ENCODE measurements around the gene AEBP2.
"Not testable (repeated sequence)": the region's sequence is repeated elsewhere in the genome, so short reads cannot be mapped to it uniquely, and the experiment has no call there.

Gene AEBP2

DNA sequence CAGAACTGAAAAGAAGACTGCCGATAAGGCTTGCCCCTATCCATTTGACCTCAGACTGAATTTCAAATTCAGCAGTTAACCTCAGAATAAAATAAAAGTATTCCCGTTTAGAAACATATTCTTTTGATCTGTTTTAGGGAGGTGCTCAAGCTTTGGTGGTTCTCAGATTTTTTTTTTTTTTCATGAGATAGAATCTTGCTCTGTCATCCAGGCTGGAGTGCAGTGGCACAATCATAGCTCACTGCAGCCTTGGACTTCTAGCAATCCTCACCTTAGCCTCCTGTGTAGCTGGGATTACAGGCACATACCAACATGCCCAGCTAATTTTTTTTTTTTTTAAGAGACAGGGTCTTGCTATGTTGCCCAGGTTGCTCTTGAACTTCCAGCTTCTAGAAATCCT lies 15.5 kb downstream of the AEBP2 start:
- Histone ChIP-seq H3K27ac (ENCODE audit: low read depth, low read length) (no peak overlapping the region), H3K9ac (ENCODE audit: low read depth in 1 of 2, low read length in 2 of 2) (no peak overlapping the region), H3K27me3 (ENCODE audit: control insufficient read depth in 1 of 2, insufficient read depth in 2 of 2, low read length in 2 of 2) (no peaks in the 10 kb centered on the region), H3K36me3 (ENCODE audit: control insufficient read depth in 1 of 2, insufficient read depth in 2 of 2, low read length in 2 of 2) (peaks cover 0 to 13% of the 10 kb centered on the region in 2 donors), H3K4me3 (ENCODE audit: low read depth in 1 of 2, low read length in 2 of 2) (no peak overlapping the region), H3K9me3 (ENCODE audit: control insufficient read depth in 1 of 2, low read length in 2 of 2) (no peaks in the 10 kb centered on the region), H3K4me1 (ENCODE audit: control insufficient read depth in 1 of 2, insufficient read depth in 2 of 2, low read length in 2 of 2) (peaks cover 0 to 4% of the 10 kb centered on the region in 2 donors)

DNA sequence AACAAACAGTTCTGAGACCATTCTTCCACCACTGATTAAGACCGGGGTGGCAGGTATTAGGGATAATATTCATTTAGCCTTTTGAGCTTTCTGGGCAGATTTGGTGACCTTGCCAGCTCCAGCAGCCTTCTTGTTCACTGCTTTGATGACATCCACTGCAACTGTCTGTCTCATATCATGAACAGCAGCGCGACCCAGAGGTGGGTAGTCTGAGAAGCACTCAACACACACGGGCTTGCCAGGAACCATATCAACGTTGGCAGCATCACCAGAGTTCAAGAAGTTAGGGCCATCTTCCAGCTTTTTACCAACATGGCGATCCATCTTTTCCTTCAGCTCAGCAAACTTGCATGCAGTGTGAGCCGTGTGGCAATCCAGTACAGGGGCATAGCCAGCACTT lies 16.9 kb downstream of the AEBP2 start:
- no peak overlapping the region for H3K27ac ChIP-seq (ENCODE audit: low read depth, low read length)
- peaks cover 0 to 4% of the 10 kb centered on the region in 2 donors for H3K4me1 ChIP-seq (ENCODE audit: control insufficient read depth in 1 of 2, insufficient read depth in 2 of 2, low read length in 2 of 2)
- no peak overlapping the region for H3K9ac ChIP-seq (ENCODE audit: low read depth in 1 of 2, low read length in 2 of 2)
- peaks cover 0 to 13% of the 10 kb centered on the region in 2 donors for H3K36me3 ChIP-seq (ENCODE audit: control insufficient read depth in 1 of 2, insufficient read depth in 2 of 2, low read length in 2 of 2)
- H3K4me3 ChIP-seq (ENCODE audit: low read depth in 1 of 2, low read length in 2 of 2) = no peak overlapping the region
- no peaks in the 10 kb centered on the region for H3K27me3 ChIP-seq (ENCODE audit: control insufficient read depth in 1 of 2, insufficient read depth in 2 of 2, low read length in 2 of 2)
- no peaks in the 10 kb centered on the region for H3K9me3 ChIP-seq (ENCODE audit: control insufficient read depth in 1 of 2, low read length in 2 of 2)

DNA sequence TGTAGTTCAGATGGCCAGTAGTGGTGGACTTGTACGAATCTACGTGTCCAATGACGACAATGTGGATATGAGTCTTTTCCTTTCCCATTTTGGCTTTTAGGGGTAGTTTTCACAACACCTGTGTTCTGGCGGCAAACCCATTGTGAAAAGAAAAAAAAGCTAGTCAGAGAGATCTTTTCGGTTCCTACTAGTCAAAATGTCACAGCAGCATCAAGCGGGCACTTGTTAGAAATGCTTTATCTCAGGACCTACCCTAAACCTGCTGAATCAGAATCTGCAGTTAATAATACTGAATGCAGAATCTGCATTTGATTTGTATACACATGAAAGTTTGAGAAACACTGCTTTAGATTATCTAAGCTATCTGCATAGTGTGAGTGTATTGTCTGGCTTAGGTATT lies 18.3 kb downstream of the AEBP2 start:
- Histone ChIP-seq H3K4me3 (ENCODE audit: low read depth in 1 of 2, low read length in 2 of 2) (no peak overlapping the region), H3K36me3 (ENCODE audit: control insufficient read depth in 1 of 2, insufficient read depth in 2 of 2, low read length in 2 of 2) (peaks cover 0 to 13% of the 10 kb centered on the region in 2 donors), H3K27me3 (ENCODE audit: control insufficient read depth in 1 of 2, insufficient read depth in 2 of 2, low read length in 2 of 2) (no peaks in the 10 kb centered on the region), H3K9me3 (ENCODE audit: control insufficient read depth in 1 of 2, low read length in 2 of 2) (no peaks in the 10 kb centered on the region), H3K4me1 (ENCODE audit: control insufficient read depth in 1 of 2, insufficient read depth in 2 of 2, low read length in 2 of 2) (peaks cover 0 to 4% of the 10 kb centered on the region in 2 donors), H3K27ac (ENCODE audit: low read depth, low read length) (no peak overlapping the region), H3K9ac (ENCODE audit: low read depth in 1 of 2, low read length in 2 of 2) (no peak overlapping the region)

DNA sequence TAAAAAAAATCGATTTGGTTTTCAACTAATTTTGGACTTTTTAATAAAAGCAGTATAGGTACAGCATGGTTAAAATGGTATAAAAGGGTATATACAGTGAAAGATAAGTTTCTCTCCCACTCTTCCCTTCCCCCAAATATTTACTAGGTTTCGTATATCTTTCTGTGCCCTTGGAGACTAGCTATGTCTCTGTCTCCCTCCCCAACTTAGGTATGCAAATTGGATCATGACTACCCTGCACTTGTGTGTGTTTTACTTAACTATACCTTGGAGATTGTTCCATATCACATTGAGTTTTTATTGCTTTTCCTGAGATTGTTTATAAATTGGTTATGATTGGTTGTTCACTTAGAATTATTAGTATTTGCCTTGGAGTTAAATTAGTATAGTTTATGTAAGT lies 19.4 kb downstream of the AEBP2 start:
- no peak overlapping the region for H3K27ac ChIP-seq (ENCODE audit: low read depth, low read length)
- no peaks in the 10 kb centered on the region for H3K27me3 ChIP-seq (ENCODE audit: control insufficient read depth in 1 of 2, insufficient read depth in 2 of 2, low read length in 2 of 2)
- H3K4me1 ChIP-seq (ENCODE audit: control insufficient read depth in 1 of 2, insufficient read depth in 2 of 2, low read length in 2 of 2) = peaks cover 0 to 3% of the 10 kb centered on the region in 2 donors
- no peak overlapping the region for H3K9ac ChIP-seq (ENCODE audit: low read depth in 1 of 2, low read length in 2 of 2)
- H3K36me3 ChIP-seq (ENCODE audit: control insufficient read depth in 1 of 2, insufficient read depth in 2 of 2, low read length in 2 of 2) = peaks cover 0 to 13% of the 10 kb centered on the region in 2 donors
- no peaks in the 10 kb centered on the region for H3K9me3 ChIP-seq (ENCODE audit: control insufficient read depth in 1 of 2, low read length in 2 of 2)
- no peak overlapping the region for H3K4me3 ChIP-seq (ENCODE audit: low read depth in 1 of 2, low read length in 2 of 2)

DNA sequence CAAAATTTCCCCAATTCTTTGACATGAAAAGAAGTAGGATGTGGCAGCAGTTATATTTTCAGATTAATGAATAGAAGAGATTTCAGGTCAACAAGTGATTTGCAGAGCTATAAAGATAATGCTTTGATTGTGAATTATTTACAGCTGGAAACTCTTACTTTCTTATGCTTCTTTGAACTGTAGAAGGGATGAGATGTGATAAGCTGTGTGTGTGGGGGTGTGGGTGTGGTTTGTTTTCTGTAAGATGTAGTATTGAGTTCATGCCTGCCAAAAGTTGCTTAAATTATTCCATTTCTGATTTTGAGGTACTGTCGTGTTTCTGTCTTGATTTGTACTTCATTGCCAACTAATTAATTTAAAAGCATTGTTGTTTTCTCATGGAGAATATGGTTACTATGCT lies 22.7 kb downstream of the AEBP2 start:
- peaks cover 0 to 3% of the 10 kb centered on the region in 2 donors for H3K4me1 ChIP-seq (ENCODE audit: control insufficient read depth in 1 of 2, insufficient read depth in 2 of 2, low read length in 2 of 2)
- H3K36me3 ChIP-seq (ENCODE audit: control insufficient read depth in 1 of 2, insufficient read depth in 2 of 2, low read length in 2 of 2) = peaks cover 0 to 16% of the 10 kb centered on the region in 2 donors
- no peak overlapping the region for H3K27ac ChIP-seq (ENCODE audit: low read depth, low read length)
- no peaks in the 10 kb centered on the region for H3K27me3 ChIP-seq (ENCODE audit: control insufficient read depth in 1 of 2, insufficient read depth in 2 of 2, low read length in 2 of 2)
- H3K9me3 ChIP-seq (ENCODE audit: control insufficient read depth in 1 of 2, low read length in 2 of 2) = no peaks in the 10 kb centered on the region
- no peak overlapping the region for H3K9ac ChIP-seq (ENCODE audit: low read depth in 1 of 2, low read length in 2 of 2)
- H3K4me3 ChIP-seq (ENCODE audit: low read depth in 1 of 2, low read length in 2 of 2) = no peak overlapping the region

DNA sequence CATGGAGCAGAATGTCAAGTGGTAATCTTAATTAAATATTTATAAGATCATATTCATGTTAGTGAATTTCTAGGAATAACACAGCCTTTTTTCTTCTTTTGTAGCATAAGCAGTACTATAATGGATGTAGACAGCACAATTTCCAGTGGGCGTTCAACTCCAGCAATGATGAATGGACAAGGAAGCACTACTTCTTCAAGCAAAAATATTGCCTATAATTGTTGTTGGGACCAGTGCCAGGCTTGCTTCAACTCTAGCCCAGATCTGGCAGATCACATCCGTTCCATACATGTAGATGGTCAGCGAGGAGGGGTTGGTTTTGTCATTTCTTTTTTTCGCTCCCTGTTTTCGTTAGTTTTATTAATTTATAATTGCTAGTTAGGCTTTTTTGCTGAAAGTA lies 23.1 kb downstream of the AEBP2 start:
- no peaks in the 10 kb centered on the region for H3K9me3 ChIP-seq (ENCODE audit: control insufficient read depth in 1 of 2, low read length in 2 of 2)
- H3K27ac ChIP-seq (ENCODE audit: low read depth, low read length) = no peak overlapping the region
- H3K4me1 ChIP-seq (ENCODE audit: control insufficient read depth in 1 of 2, insufficient read depth in 2 of 2, low read length in 2 of 2) = peaks cover 0 to 3% of the 10 kb centered on the region in 2 donors

DNA sequence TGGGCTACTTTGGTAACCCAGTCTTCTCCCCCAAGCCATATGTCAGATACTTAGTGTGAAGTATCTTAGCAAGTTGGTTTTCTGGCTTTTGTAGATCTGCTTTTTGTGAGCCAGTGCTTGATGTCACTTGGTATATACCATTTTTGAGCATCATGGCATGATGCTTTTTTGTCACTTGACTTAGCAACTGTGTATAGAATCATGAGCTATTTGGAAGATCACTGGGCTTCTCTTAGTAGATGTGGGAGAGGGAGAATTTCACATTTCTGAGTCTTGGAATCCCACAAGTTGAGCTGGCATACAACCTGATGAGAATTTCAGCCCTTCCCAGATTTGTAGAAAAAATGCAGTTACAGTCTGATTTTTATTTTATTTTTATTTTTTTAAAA lies 24.9 kb downstream of the AEBP2 start:
- H3K4me1 ChIP-seq (ENCODE audit: control insufficient read depth in 1 of 2, insufficient read depth in 2 of 2, low read length in 2 of 2) = peaks cover 0 to 3% of the 10 kb centered on the region in 2 donors
- no peak overlapping the region for H3K27ac ChIP-seq (ENCODE audit: low read depth, low read length)
- peaks cover 0 to 20% of the 10 kb centered on the region in 2 donors for H3K36me3 ChIP-seq (ENCODE audit: control insufficient read depth in 1 of 2, insufficient read depth in 2 of 2, low read length in 2 of 2)
- H3K9ac ChIP-seq (ENCODE audit: low read depth in 1 of 2, low read length in 2 of 2) = no peak overlapping the region
- H3K27me3 ChIP-seq (ENCODE audit: control insufficient read depth in 1 of 2, insufficient read depth in 2 of 2, low read length in 2 of 2) = no peaks in the 10 kb centered on the region
- no peak overlapping the region for H3K4me3 ChIP-seq (ENCODE audit: low read depth in 1 of 2, low read length in 2 of 2)
- no peaks in the 10 kb centered on the region for H3K9me3 ChIP-seq (ENCODE audit: control insufficient read depth in 1 of 2, low read length in 2 of 2)

More for the DNA sequence above, 23.1 kb downstream of the AEBP2 start:
- Histone ChIP-seq H3K9ac (ENCODE audit: low read depth in 1 of 2, low read length in 2 of 2) (no peak overlapping the region), H3K4me3 (ENCODE audit: low read depth in 1 of 2, low read length in 2 of 2) (no peak overlapping the region), H3K27me3 (ENCODE audit: control insufficient read depth in 1 of 2, insufficient read depth in 2 of 2, low read length in 2 of 2) (no peaks in the 10 kb centered on the region), H3K36me3 (ENCODE audit: control insufficient read depth in 1 of 2, insufficient read depth in 2 of 2, low read length in 2 of 2) (peaks cover 0 to 16% of the 10 kb centered on the region in 2 donors)

DNA sequence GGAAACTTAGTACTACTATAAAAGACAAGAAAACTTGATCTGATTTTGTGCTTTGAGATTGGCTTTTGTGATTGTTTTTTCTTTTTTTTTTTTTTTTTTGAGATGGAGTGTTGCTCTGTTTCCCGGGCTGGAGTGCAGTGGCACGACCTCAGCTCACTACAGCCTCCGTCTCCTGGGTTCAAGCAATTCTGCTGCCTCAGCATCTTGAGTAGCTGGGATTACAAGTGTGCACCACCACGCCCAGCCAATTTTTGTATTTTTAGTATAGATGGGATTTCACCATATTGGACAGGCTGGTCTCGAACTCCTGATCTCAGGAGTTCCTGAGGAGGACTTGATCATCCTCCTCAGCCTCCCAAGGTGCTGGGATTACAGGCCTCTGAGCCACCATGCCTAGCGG lies 26.4 kb downstream of the AEBP2 start:
- Histone ChIP-seq H3K27me3 (ENCODE audit: control insufficient read depth in 1 of 2, insufficient read depth in 2 of 2, low read length in 2 of 2) (no peaks in the 10 kb centered on the region), H3K36me3 (ENCODE audit: control insufficient read depth in 1 of 2, insufficient read depth in 2 of 2, low read length in 2 of 2) (peaks cover 0 to 20% of the 10 kb centered on the region in 2 donors), H3K4me1 (ENCODE audit: control insufficient read depth in 1 of 2, insufficient read depth in 2 of 2, low read length in 2 of 2) (peaks cover 0 to 3% of the 10 kb centered on the region in 2 donors), H3K9ac (ENCODE audit: low read depth in 1 of 2, low read length in 2 of 2) (no peak overlapping the region), H3K9me3 (ENCODE audit: control insufficient read depth in 1 of 2, low read length in 2 of 2) (no peaks in the 10 kb centered on the region), H3K27ac (ENCODE audit: low read depth, low read length) (no peak overlapping the region), H3K4me3 (ENCODE audit: low read depth in 1 of 2, low read length in 2 of 2) (no peak overlapping the region)

DNA sequence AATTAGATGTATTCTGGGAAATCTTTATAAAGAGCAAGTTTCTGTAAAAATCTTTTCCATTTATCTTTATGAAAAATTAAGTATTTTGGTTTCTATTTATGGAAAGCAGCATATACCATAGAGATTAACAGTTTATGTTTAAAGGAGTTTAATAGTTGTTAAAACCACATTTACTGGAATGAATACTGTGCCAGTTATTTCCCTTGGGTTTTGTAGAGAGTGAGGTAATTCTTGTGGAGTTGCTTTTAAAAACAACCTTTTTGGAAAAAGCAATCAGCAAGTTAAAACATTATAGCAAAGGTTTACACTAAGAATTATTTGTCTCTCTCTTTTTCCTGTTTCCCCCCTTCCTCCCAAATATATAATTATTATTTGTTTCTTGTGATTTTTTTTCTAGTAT lies 34.9 kb downstream of the AEBP2 start:
- Histone ChIP-seq H3K36me3 (ENCODE audit: control insufficient read depth in 1 of 2, insufficient read depth in 2 of 2, low read length in 2 of 2) (peaks cover 4 to 18% of the 10 kb centered on the region in 2 donors), H3K4me3 (ENCODE audit: low read depth in 1 of 2, low read length in 2 of 2) (no peak overlapping the region), H3K4me1 (ENCODE audit: control insufficient read depth in 1 of 2, insufficient read depth in 2 of 2, low read length in 2 of 2) (no peaks in the 10 kb centered on the region), H3K9me3 (ENCODE audit: control insufficient read depth in 1 of 2, low read length in 2 of 2) (no peaks in the 10 kb centered on the region), H3K9ac (ENCODE audit: low read depth in 1 of 2, low read length in 2 of 2) (no peak overlapping the region), H3K27ac (ENCODE audit: low read depth, low read length) (no peak overlapping the region), H3K27me3 (ENCODE audit: control insufficient read depth in 1 of 2, insufficient read depth in 2 of 2, low read length in 2 of 2) (no peaks in the 10 kb centered on the region)

DNA sequence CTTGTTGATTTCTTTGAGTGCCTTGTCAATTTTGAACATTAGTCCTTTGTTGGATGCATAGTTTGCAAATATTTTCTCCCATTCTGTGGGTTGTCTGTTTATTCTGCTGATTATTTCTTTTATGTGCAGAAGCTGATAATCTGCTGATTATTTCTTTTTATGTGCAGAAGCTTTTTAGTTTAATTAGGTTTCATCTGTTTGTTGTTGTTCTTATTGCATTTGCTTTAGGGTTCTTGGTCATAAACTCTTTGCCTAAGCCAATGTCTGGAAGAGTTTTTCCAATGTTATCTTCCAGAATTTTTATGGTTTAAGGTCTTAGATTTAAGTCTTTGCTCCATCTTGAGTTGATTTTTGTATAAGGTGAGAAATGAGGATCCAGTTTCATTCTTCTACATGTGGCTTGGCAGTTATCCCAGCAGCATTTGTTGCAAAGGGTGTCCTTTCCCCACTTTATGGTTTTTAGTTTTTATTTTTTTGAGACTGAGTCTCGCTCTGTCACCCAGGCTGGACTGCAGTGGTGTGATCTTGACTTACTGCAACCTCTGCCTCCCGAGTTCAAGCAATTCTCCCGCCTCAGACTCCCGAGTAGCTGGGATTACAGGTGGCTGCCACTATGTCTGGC lies 36.7 kb downstream of the AEBP2 start:
- H3K4me3 ChIP-seq (ENCODE audit: low read depth in 1 of 2, low read length in 2 of 2); H3K9ac ChIP-seq (ENCODE audit: low read depth in 1 of 2, low read length in 2 of 2); H3K4me1 ChIP-seq (ENCODE audit: control insufficient read depth in 1 of 2, insufficient read depth in 2 of 2, low read length in 2 of 2); H3K27ac ChIP-seq (ENCODE audit: low read depth, low read length); H3K27me3 ChIP-seq (ENCODE audit: control insufficient read depth in 1 of 2, insufficient read depth in 2 of 2, low read length in 2 of 2); H3K9me3 ChIP-seq (ENCODE audit: control insufficient read depth in 1 of 2, low read length in 2 of 2): not testable (repeated sequence)
- peaks cover 4 to 16% of the 10 kb centered on the region in 2 donors for H3K36me3 ChIP-seq (ENCODE audit: control insufficient read depth in 1 of 2, insufficient read depth in 2 of 2, low read length in 2 of 2)

Data from duodenal mucosa (tissue), 2 donors.